Activated naive CD4-positive, alpha-beta T cell (primary cell): ENCODE data around the gene FBXL5.

Source experiments
- DNase-seq, 4 experiments: peaks; one replicate each; lab custom pipeline; 2025; lab: John Stamatoyannopoulos, UW

Gene FBXL5

DNA sequence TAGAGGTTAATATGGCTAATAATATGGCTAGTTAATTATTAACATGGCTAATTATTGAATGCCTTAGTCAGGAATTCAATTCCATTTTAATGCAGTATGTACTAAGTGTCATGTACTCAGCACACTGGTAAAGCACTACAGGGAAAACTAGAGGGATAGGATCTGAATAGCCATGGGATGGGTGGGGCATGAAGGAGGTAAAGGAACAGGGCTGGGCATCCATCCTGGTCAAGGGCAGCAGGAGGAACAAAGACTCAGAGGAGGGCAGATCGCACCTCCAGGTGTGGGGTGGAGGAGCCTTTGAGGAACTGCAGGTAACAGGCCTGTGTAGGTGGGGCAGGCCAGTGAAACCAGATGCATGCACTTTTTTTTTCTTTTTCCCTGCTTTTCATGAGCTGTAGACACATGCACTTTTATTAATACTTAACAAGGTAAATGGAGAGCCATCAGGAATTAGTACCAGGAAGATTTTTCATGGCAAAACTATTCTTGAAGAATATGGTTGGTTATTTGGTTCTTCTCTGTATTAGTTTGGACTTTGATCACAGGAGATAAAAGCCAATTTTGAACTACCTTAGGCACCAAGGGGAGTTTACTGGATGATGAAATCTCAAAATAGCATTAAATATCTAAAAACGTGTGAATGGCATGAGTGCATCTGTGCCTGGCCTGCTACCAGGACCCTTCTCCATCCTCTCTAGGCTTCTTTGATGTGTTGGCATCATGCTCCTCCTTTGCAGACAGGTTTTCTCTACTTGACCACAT is 97.2 kb downstream of the FBXL5 start:
- no peak for DNase-seq

- DNase-seq = no peak
Measured at GRCh38 chr4:15556511-15557092, 98.6 kb downstream of the FBXL5 start.
